B cell (primary cell): Measurements from ENCODE around the gene MFSD6.

ENCODE experiments used
- CTCF ChIP-seq: fragments of 200-600 bp; IDR thresholded peaks from one replicate; pipeline ENCODE4 v1.8.0; 2022; ENCODE audit warnings: antibody characterized with exemption, mild to moderate bottlenecking
- EZH2 ChIP-seq: IDR thresholded peaks from 2 replicates; pipeline ENCODE4 v1.6.1; 2012; ENCODE audit warnings: borderline replicate concordance, low read depth, mild to moderate bottlenecking, moderate library complexity, low read length; ENCODE audit not compliant: insufficient read depth, poor library complexity, severe bottlenecking

DNA sequence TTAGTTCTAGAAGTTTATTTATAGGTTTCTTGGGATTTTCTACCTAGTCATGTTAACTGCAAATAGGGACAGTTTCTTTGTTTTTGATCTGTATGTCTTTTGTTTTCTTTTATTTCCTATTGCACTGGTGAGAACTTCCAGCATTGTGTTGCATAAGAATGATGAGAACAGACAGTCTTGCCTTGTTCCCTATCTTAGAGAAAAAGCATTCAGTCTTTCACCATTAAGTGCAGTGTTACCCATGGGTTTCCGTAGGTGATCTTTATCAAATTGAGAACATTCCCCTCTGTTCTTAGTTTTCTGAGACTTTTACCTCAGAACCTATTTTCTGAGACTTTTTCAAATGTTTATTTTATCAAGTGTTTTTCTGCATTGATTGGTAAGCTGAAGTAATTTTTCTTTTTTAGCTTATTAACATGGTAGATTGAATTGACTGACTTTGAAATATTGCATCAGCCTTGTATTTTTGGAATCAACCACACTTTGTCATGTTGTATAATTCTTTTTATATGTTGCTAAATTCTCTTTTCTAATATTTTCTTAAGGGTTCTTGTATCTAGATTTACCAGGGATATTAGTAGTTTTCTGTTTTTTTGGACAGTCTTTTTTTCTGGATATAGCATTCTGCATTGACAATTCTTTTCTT lies 17.2 kb downstream of the MFSD6 start:
- no peak for TF ChIP-seq CTCF
- no peak for TF ChIP-seq EZH2
